K562 (cell line): Measurements from ENCODE around the gene EVC.

Experiments
- ASH1L ChIP-seq: fragments of 450-650 bp; IDR thresholded peaks from 2 replicates; pipeline ENCODE4 v1.6.1; 2018; ENCODE audit warnings: borderline replicate concordance, mild to moderate bottlenecking, low read depth; ENCODE audit not compliant: partially characterized antibody
- EZH2 ChIP-seq: IDR thresholded peaks from 2 replicates; pipeline ENCODE4 v1.6.1; 2012; ENCODE audit warnings: low read depth, mild to moderate bottlenecking, inconsistent platforms, low read length, borderline replicate concordance
- HNRNPUL1 ChIP-seq: fragments of 200-400 bp; formaldehyde crosslinking; IDR thresholded peaks from 2 replicates; pipeline ENCODE4 v1.6.1; 2017; ENCODE audit warnings: low read length
- POLR2A ChIP-seq: fragments of 450-650 bp; conservative IDR thresholded peaks from 2 replicates; pipeline ENCODE4 v1.6.1; 2016
- POLR2AphosphoS2 ChIP-seq: IDR thresholded peaks from 2 replicates; pipeline ENCODE4 v1.6.1; 2012; ENCODE audit warnings: low read length, improper control_type of control experiment
- RFX5 ChIP-seq: IDR thresholded peaks from 2 replicates; pipeline ENCODE4 v1.6.1; 2011; ENCODE audit warnings: low read depth, mild to moderate bottlenecking, improper control_type of control experiment, low read length
- RUNX1 ChIP-seq: sonication (generic); IDR thresholded peaks from 2 replicates; pipeline ENCODE4 v1.6.1; 2016; ENCODE audit warnings: antibody characterized with exemption, low read depth
- SRSF7 ChIP-seq: fragments of 200-400 bp; formaldehyde crosslinking; optimal IDR thresholded peaks from 2 replicates; pipeline ENCODE3; 2017; ENCODE audit warnings: mild to moderate bottlenecking, low read depth, low read length
- ZBTB1 ChIP-seq: sonication (generic); formaldehyde crosslinking; IDR thresholded peaks from 2 replicates; pipeline ENCODE4 v1.8.1; 2023; ENCODE audit warnings: missing genetic modification reagents, low read depth, mild to moderate bottlenecking, borderline replicate concordance
- ZNF274 ChIP-seq: IDR thresholded peaks from 2 replicates; pipeline ENCODE4 v1.6.1; 2011; ENCODE audit warnings: low read depth, mild to moderate bottlenecking, low read length, moderate library complexity, borderline replicate concordance
- TF ChIP-seq, protein P1 (sequence below): sonication (generic); formaldehyde crosslinking; IDR thresholded peaks from 2 replicates; pipeline ENCODE4 v1.9.0; 2022; ENCODE audit warnings: mild to moderate bottlenecking, missing genetic modification reagents
- TF ChIP-seq, protein P2 (sequence below): sonication (generic); formaldehyde crosslinking; IDR thresholded peaks from 2 replicates; pipeline ENCODE4 v1.8.0; 2023; ENCODE audit warnings: missing genetic modification reagents, mild to moderate bottlenecking, borderline replicate concordance
- TF ChIP-seq, protein P3 (sequence below), 3 experiments: IDR thresholded peaks in 2 of 3; conservative IDR thresholded peaks in 1 of 3; 2 replicates each; pipeline ENCODE4 v1.5.1; 2011 to 2012; ENCODE audit warnings: low read length in 3 of 3, mild to moderate bottlenecking in 3 of 3, control low read depth in 2 of 3, improper control_type of control experiment in 1 of 3, inconsistent platforms in 1 of 3, low read depth in 1 of 3, mixed read lengths in 1 of 3, moderate library complexity in 1 of 3; ENCODE audit not compliant: insufficient read depth in 2 of 3

DNA sequence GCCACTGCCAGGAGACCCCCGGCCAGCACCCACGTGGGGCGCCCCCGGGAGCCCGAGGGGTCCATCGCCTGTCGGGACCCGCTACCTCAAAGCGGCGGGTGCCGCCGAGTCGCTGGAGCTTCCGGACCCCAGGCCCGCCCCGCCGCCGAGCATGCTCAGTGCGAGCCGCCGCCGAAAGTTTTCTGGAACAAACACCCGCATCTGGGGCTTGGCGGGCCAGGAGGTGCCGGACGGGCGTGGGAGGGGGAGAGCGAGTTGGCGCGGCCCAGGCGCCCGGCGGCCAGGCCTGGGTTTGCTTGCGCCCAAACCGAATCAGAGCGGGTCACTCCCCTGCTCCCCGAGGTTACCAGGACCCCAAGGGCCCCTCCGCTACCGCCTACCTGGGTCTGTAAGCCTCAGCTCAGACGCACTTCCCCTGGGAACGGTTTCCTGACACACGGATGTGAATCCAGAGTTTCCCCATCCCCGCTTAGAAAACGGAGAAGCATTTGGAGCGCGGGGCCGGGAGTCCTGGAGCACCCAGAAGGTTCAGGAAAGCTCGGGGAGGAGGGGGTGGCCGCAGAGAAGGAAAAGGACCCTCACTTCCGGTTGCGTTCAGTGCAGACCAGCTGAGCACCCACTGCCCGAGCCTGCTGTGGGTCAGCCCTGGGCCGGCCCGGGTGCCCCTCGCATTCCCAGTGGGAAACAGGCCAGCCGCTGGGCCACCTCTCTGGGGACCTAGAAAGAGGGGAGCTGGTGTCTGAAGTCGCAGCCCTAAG lies 2.4 kb upstream of the EVC start, which contains the start of gene EVC2:
- TF ChIP-seq, protein P1, sequence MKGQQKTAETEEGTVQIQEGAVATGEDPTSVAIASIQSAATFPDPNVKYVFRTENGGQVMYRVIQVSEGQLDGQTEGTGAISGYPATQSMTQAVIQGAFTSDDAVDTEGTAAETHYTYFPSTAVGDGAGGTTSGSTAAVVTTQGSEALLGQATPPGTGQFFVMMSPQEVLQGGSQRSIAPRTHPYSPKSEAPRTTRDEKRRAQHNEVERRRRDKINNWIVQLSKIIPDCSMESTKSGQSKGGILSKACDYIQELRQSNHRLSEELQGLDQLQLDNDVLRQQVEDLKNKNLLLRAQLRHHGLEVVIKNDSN, result no peak
- TF ChIP-seq POLR2A, result no peak
- no peak for TF ChIP-seq HNRNPUL1
- no peak for TF ChIP-seq EZH2
- TF ChIP-seq, protein P2, sequence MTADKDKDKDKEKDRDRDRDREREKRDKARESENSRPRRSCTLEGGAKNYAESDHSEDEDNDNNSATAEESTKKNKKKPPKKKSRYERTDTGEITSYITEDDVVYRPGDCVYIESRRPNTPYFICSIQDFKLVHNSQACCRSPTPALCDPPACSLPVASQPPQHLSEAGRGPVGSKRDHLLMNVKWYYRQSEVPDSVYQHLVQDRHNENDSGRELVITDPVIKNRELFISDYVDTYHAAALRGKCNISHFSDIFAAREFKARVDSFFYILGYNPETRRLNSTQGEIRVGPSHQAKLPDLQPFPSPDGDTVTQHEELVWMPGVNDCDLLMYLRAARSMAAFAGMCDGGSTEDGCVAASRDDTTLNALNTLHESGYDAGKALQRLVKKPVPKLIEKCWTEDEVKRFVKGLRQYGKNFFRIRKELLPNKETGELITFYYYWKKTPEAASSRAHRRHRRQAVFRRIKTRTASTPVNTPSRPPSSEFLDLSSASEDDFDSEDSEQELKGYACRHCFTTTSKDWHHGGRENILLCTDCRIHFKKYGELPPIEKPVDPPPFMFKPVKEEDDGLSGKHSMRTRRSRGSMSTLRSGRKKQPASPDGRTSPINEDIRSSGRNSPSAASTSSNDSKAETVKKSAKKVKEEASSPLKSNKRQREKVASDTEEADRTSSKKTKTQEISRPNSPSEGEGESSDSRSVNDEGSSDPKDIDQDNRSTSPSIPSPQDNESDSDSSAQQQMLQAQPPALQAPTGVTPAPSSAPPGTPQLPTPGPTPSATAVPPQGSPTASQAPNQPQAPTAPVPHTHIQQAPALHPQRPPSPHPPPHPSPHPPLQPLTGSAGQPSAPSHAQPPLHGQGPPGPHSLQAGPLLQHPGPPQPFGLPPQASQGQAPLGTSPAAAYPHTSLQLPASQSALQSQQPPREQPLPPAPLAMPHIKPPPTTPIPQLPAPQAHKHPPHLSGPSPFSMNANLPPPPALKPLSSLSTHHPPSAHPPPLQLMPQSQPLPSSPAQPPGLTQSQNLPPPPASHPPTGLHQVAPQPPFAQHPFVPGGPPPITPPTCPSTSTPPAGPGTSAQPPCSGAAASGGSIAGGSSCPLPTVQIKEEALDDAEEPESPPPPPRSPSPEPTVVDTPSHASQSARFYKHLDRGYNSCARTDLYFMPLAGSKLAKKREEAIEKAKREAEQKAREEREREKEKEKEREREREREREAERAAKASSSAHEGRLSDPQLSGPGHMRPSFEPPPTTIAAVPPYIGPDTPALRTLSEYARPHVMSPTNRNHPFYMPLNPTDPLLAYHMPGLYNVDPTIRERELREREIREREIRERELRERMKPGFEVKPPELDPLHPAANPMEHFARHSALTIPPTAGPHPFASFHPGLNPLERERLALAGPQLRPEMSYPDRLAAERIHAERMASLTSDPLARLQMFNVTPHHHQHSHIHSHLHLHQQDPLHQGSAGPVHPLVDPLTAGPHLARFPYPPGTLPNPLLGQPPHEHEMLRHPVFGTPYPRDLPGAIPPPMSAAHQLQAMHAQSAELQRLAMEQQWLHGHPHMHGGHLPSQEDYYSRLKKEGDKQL, result no peak
- TF ChIP-seq, protein P3, sequence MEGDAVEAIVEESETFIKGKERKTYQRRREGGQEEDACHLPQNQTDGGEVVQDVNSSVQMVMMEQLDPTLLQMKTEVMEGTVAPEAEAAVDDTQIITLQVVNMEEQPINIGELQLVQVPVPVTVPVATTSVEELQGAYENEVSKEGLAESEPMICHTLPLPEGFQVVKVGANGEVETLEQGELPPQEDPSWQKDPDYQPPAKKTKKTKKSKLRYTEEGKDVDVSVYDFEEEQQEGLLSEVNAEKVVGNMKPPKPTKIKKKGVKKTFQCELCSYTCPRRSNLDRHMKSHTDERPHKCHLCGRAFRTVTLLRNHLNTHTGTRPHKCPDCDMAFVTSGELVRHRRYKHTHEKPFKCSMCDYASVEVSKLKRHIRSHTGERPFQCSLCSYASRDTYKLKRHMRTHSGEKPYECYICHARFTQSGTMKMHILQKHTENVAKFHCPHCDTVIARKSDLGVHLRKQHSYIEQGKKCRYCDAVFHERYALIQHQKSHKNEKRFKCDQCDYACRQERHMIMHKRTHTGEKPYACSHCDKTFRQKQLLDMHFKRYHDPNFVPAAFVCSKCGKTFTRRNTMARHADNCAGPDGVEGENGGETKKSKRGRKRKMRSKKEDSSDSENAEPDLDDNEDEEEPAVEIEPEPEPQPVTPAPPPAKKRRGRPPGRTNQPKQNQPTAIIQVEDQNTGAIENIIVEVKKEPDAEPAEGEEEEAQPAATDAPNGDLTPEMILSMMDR (IDR thresholded peaks at IDR 0.05 in 2 of 3, conservative IDR thresholded peaks at IDR 0.05 in 1 of 3; ENCODE audit: insufficient read depth in 2 of 3, low read depth in 1 of 3, low read length in 3 of 3), result no peak
- no peak for TF ChIP-seq RUNX1
- no peak for TF ChIP-seq ZBTB1 (CRISPR knock-in tag)
- no peak for TF ChIP-seq POLR2AphosphoS2
- no peak for TF ChIP-seq SRSF7
- no peak for TF ChIP-seq ASH1L
- no peak for TF ChIP-seq RFX5
- no peak for TF ChIP-seq ZNF274
